CD4-positive, alpha-beta T cell treated with Interleukin-4 for 4 hours (primary cell): ENCODE measurements around the gene ISG20L2.

ENCODE experiments used
- DNase-seq: peaks from one replicate; pipeline ENCODE4 v3.0.0-alpha.2; 2020

The ISG20L2 gene

GRCh38 chr1:156740237-156740740, 11.7 kb upstream of the ISG20L2 start:
- DNase-seq: no peak

GRCh38 chr1:156738916-156739315, 10.3 kb upstream of the ISG20L2 start:
- no peak for DNase-seq

DNA sequence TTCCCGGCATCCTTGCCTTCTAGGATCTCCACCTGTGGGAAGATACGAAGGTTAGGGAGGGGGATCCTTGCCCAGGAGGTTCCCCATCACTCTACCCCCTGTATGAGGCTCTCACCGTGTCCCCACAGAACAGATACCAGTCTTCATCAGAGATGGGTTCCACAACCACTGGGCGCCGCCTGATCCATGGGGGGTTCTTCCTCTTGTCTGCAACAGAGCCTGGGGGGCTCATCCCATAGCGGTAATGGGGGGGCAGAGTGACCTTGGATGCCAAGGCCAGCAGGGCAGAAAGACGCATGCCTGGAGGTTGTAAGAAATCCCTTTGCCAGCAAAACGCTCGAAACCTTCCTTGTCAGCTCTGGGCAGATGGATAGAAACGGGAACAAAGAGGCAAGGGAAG, 9.8 kb upstream of the ISG20L2 start:
- DNase-seq: no peak

DNA sequence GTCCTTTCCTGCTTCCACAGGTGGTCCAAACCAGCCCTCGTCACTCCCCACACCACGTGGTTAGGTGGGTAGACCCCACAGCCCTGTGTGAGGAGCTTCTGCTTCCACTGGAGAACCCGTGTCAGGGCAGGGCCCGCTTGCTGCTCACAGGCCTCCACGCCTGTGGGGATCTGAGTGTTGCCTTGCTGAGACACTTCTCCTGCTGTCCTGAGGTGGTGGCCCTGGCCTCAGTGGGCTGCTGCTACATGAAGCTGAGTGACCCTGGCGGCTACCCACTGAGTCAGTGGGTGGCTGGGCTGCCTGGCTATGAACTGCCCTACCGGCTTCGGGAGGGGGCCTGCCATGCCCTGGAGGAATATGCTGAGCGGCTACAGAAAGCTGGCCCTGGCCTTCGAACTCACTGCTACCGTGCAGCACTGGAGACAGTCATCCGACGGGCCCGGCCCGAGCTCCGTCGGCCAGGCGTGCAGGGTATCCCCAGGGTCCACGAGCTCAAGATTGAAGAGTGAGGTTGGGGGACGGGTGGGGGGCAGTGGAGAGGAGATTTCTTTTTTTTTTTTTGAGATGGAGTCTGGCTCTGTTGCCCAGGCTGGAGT, 5.5 kb upstream of the ISG20L2 start:
- no peak for DNase-seq

DNA sequence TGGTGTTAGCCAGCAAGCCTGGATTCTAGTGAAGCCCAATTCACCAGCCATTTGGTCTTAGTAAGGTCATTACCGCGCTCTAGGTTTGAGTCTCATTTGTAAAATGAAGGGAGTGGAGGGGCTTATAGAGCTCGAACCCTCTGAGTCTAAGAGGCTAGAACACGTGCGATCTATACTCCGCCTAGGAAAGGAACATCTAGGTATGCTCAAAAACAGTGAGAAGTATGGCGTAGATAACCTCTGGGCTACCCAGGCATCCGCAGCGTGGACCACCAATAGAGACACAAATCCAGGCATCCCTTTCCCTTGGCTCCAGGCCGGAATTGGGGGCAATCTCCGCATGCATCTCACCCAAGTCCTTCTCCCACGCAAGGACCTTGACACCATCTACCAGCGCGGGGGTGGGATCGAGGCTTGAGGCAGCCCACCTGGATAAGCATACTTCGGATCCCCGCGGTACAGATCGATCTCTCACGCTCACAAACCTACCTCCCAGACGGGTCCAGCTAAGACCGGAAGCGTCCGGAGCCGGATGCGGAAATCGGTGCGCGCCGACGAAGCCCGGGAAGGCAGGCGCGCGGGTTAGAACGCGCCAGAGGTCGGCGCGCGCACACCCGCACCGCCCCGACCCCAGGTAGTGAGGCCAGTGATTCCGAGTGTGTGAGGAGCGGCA, 504 bp downstream of the ISG20L2 start, which contains the start of gene METTL25B:
Gene METTL25B, plus strand, starts transcription at position 544 of the 673 bp plus-strand sequence. CDS start 636 bp downstream, outside the sequence.
- peak; percentile 57 for DNase-seq

DNA sequence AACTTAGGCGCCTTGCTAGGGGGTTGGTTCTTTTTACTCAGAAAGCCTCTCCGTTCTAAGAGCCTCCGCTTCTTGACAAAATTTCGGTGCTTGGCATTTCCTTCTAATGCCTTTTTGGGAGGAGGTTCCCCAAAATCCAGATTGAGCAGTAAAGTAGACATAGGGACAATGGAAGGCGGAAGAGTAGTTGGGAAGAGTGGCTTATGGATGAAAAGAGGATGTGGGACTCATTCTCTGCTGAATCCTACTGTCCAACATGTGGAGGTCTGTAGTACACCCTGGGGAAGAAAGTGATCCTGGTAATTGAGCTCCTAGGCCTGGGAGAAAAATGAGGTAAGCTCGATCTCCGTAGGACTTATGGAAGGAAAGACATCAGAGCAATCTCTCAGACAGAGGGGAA, 1.1 kb downstream of the ISG20L2 start:
- no peak for DNase-seq

GRCh38 chr1:156726549-156727226, 1.9 kb downstream of the ISG20L2 start:
- peak; percentile 55 for DNase-seq

DNA sequence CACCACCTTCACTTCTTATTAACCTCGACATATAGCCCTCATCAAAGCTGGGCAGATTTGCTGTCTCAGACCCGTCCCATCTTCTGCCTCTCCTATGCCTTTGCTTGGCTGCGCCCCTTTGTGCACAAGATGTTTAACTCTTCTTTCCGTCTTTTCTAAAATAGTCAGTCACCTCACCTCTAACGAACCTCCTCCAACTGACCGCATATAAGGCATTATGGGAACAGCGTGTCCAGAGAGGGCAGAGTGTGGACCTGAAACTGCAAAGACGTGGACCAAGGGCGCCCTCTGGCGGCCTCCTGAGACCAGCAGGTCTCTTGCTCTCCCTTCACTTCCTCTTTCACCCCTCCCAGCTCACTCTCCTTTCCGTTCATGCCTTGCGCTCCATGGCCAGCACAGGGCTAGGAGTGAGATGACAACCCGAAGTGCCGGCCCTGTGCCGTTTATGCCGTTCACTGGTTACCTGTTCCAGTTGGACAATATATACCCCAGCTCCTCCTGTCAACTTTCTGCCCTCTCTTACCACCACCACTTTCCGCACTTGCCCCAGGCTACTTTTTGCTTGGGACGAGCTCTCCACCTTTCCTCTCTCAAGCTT, 2.8 kb downstream of the ISG20L2 start:
- peak; percentile 73 for DNase-seq

- DNase-seq: no peak
Observed at GRCh38 chr1:156721535-156721934, 7.0 kb downstream of the ISG20L2 start.

DNA sequence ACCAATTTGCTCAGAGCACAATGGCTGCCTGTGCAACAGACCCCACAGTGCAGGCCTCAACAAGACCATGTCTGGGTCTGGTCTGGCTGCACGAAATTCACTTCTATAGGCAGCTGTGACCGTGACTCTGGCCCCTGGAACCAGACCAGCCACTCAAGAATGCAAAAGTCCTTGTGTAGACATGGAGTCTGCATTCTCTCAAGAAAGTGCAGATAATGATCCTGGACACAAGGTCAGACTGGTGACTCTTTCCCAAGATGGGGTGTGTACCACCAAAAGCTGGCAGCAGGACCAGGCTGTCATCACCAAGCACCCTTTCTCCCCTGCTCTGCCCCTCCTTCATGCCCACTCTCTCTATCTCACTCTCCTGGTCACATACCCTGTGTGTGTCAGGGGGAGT, 7.4 kb downstream of the ISG20L2 start:
- no peak for DNase-seq

- no peak for DNase-seq
Observed at GRCh38 chr1:156717351-156717750, 11.2 kb downstream of the ISG20L2 start.

- no peak for DNase-seq
Observed at GRCh38 chr1:156714830-156715229, 13.7 kb downstream of the ISG20L2 start.

DNA sequence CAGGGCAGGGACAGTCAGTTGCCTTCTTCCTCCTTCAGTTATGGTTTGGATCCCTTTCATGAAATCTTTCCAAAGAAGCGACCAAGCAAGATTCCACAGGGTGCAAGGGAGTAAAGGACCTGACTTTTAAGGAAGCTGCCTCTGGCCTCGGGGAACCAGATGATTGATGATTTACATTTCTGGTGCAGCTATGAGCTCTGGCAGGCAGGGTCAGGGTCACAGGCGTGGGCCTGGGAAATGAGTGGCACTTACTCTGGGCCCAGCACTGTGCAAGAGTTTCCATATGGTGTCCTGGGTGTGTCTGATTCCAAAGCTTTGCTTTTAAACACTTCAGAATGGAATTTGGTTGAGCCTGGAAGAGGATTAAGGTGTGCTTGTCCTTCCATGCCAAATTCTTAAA, 15.9 kb downstream of the ISG20L2 start:
- DNase-seq: no peak

DNA sequence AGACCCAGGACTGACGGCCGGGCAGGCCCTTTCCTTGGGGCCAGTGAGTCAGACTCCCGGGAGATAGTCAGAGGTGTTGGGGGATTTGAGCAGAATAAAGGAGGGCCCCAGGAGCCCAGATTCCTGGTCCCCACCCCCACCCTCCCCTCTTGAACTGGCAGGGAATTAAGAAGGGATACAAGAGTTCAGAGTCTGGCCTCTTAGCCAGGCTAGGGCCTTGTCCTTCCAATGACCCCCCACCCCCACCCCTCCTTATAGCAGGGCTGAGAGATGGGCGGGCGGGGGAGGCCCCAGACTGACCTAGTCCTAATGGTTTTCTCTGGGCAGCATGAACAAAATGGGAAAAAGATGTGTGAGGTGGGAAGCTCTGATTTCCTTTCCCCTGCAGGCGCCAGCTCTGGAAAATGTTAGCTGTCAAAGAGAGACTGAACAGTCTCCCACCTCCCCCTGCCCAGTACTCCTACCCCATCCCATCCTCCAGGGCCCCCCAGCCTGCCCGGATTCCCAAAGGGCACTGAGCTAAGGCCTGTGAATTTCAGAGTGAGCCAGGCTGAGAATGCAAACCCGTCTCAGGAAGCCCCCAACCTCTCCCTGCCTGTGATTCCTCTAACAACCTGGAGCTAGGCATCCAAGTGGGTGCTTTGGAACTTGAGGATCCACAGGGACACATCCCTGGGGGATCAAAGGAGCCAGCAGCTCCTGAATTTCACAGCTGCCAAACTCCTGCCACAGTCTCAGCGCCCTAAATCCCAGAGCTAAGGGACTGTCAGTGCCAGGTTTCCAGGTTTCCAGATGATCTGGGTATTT, 17.4 kb downstream of the ISG20L2 start:
- DNase-seq: no peak

- DNase-seq: no peak
Observed at GRCh38 chr1:156709757-156710489, 18.6 kb downstream of the ISG20L2 start.

- no peak for DNase-seq
Observed at GRCh38 chr1:156709031-156709430, 19.5 kb downstream of the ISG20L2 start.

DNA sequence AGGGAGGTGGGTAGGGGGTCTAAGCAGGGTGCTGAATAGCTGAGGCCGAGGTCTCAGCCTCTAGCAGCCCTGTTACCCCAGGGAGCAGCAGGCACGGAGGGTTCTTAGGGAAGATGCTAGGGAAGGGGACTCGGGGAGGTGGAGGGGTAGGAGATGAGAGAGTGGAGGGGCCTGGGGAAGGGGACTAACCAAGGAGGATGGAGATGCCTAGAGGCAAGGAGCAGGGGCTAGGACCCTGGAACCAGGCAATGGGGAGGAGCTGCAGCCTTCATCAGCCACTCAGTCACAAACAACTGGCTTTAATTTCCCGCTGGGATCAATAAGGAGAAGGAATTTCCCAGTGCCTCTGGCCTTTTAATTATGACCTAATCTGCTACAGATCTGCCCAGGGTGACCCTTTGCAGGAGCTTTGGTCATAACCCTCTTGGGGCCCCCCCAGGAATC, 20.3 kb downstream of the ISG20L2 start:
- DNase-seq: no peak

DNA sequence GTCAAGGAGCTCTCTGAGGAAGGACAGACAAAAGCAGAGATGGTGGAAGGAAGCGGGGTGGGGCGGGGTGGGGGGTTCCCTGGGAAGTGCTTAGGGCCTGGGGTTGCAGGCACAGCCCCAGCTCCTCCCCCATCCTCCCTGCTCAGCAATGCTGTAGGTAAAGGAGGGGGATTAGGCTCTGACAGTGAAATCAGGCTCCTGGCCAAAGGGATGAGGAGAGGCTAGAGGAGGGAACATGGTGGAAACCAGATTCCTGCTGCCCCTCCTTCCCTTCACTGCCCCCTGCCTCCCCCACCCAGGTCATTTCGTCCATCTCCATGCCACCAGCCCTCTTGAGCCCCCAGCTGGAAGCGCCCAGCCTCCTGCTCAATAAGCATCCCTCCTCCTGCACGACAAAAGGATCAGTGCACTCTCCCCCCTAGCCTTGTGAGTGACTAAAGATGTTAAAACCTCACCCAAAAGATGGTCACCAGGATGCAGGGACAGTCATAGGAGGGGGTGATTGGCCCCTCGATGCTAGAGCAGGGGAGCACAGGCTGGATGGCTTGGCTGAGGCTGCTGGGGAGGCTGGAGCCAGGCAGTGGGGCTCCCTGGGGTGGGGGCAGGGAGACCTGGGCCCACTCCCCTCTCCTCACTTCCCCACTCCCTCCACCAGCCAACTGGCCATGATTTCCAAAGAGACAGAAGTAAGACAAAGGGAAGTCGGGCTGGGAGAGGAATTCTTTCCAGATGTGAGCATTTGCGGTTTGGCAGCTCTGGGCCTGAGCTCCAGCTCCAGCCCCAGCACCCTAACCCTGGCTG, 20.9 kb downstream of the ISG20L2 start:
- DNase-seq: no peak

DNA sequence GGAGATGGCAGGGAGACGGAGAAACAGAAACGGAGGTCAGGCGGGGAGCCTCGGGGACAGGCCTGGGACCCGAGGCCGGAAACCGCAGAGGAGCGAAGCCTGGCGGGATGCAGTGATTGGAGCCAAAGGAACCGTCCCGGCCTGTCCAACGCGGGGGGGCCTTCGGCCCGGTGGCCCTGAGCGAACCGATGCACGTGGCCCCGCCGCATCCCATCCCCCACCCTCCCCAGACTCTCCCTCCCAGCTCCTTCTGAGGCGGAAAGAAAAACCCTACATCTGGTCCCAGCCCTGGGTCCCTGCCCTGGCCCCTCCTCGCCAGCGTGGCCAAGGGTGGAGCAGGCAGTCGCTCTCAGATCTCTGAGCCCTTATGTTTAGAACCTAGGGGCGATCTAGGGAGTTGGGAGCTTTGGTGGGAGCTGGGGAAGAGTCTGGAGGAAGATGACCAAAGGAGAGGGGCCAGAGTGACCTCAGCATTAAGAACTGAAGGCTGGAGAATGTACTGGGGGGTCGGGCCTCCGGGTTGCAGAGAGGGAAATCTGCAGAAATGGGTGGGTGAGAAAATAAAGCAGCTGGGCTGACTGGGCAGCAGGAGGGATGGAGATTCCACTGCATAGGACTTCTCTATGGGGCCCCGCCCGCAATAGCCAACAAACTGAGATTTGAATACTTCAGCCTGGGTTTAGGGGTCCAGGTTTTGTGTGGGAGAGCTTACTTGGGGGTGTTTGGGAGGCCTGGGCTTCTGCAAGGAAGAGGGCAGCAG, 21.7 kb downstream of the ISG20L2 start:
- DNase-seq: no peak
